Neural progenitor cell (in vitro differentiated cells): Measurements from ENCODE around the gene LRRC15.

ENCODE experiments used
- EZH2phosphoT487 ChIP-seq: fragments of 200-600 bp; sonication (generic); IDR thresholded peaks from 2 replicates; pipeline ENCODE4 v1.6.1; 2017; ENCODE audit warnings: antibody characterized with exemption
- TF ChIP-seq, protein P1 (sequence below): fragments of 200-600 bp; sonication (generic); IDR thresholded peaks from 2 replicates; pipeline ENCODE4 v1.5.1; 2017; ENCODE audit warnings: antibody characterized with exemption, mild to moderate bottlenecking

DNA sequence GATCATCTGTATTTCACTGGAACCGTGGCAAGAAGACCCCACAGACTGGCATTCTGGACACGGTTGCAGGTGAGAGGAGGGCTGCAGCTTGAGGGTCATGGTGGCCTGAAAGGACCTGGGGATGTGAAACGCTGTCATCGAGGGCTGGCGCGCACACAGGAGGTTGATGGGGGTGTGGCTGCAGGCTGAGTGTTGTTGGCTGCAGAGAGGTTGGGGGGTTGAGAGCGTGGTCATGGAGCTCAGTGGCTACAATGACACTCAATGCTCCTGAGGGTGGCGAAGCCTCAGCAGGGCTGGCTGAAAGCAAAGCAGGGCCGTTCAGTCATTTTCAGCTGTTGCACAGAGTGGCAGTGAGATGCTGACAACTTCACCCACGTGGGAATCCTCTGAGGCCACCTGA is 39.4 kb downstream of the LRRC15 start:
- no peak for TF ChIP-seq EZH2phosphoT487
- TF ChIP-seq, protein P1, sequence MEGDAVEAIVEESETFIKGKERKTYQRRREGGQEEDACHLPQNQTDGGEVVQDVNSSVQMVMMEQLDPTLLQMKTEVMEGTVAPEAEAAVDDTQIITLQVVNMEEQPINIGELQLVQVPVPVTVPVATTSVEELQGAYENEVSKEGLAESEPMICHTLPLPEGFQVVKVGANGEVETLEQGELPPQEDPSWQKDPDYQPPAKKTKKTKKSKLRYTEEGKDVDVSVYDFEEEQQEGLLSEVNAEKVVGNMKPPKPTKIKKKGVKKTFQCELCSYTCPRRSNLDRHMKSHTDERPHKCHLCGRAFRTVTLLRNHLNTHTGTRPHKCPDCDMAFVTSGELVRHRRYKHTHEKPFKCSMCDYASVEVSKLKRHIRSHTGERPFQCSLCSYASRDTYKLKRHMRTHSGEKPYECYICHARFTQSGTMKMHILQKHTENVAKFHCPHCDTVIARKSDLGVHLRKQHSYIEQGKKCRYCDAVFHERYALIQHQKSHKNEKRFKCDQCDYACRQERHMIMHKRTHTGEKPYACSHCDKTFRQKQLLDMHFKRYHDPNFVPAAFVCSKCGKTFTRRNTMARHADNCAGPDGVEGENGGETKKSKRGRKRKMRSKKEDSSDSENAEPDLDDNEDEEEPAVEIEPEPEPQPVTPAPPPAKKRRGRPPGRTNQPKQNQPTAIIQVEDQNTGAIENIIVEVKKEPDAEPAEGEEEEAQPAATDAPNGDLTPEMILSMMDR, result no peak
